GM12878 (cell line): Measurements from ENCODE around the gene GARNL3. TPM values are rescaled to one million over a fixed set of nuclear protein-coding genes. Genes with fewer than 3 reads are reported as not detected.

ENCODE experiments used
- BHLHE40 ChIP-seq, 2 experiments: fragments of 450-650 bp in 1 of 2; IDR thresholded peaks; 2 replicates each; pipeline ENCODE4 v1.6.1; 2011 to 2017; ENCODE audit warnings: low read depth in 2 of 2, borderline replicate concordance in 1 of 2, improper control_type of control experiment in 1 of 2, low read length in 1 of 2, mild to moderate bottlenecking in 1 of 2
- EGR1 ChIP-seq, 2 experiments: IDR thresholded peaks; 1 replicate in 1 of 2; 2 replicates in 1 of 2; pipeline ENCODE4 v1.6.1; 2011 to 2012; ENCODE audit warnings: low read depth in 2 of 2, low read length in 2 of 2, borderline replicate concordance in 1 of 2, mild to moderate bottlenecking in 1 of 2, moderate library complexity in 1 of 2
- IRF4 ChIP-seq: IDR thresholded peaks from 2 replicates; pipeline ENCODE4 v1.6.1; 2011; ENCODE audit warnings: low read depth, low read length
- KAT2A ChIP-seq: conservative IDR thresholded peaks from 2 replicates; pipeline ENCODE4 v1.6.1; 2011; ENCODE audit warnings: low read depth, low read length; ENCODE audit not compliant: control insufficient read depth
- MYC ChIP-seq: IDR thresholded peaks from 2 replicates; pipeline ENCODE4 v1.6.1; 2011; ENCODE audit warnings: mild to moderate bottlenecking, low read length, moderate library complexity, inconsistent platforms; ENCODE audit not compliant: insufficient read depth, insufficient replicate concordance, insufficient read length, severe bottlenecking
- NFYA ChIP-seq: IDR thresholded peaks from 2 replicates; pipeline ENCODE4 v1.6.1; 2011; ENCODE audit warnings: low read depth, mild to moderate bottlenecking, low read length, improper control_type of control experiment, borderline replicate concordance
- RBBP5 ChIP-seq: fragments of 200-600 bp; sonication (generic); conservative IDR thresholded peaks from 2 replicates; pipeline ENCODE4 v1.6.1; 2016
- polyA plus RNA-seq, 11 experiments: library from polyadenylated mRNA; depleted of rRNA in 4 of 11; unstranded in 6 of 11; stranded (reverse) in 5 of 11; fragments of >200 nt; fragmentation: Nextera tagmentation in 4 of 11; fragmentation: Illumina TruSeq in 1 of 11; extraction: Ambion mirVana in 4 of 11; extraction: Trizol in 1 of 11; gene quantifications; 1 replicate in 1 of 11; 2 replicates in 10 of 11; pipeline versions ENCODE4 v1.2.1 to v1.2.3, GENCODE V29; 2011 to 2016; ENCODE audit warnings: inconsistent platforms in 2 of 11, missing spikeins in 2 of 11, low read depth in 1 of 11
- total RNA-seq, 4 experiments: library from RNA; depleted of rRNA in 3 of 4; stranded (reverse); fragments of >200 nt in 3 of 4; fragmentation: Illumina TruSeq in 1 of 4; extraction: Trizol in 1 of 4; gene quantifications; 2 replicates each; pipeline versions ENCODE4 v1.2.1 to v1.2.3, GENCODE V29; 2013 to 2021
- TF ChIP-seq, protein P1 (sequence below): IDR thresholded peaks from 2 replicates; pipeline ENCODE4 v1.6.1; 2011; ENCODE audit warnings: mild to moderate bottlenecking, low read depth, low read length, moderate library complexity; ENCODE audit not compliant: insufficient replicate concordance
- TF ChIP-seq, protein P2 (sequence below): fragments of 450-650 bp; formaldehyde crosslinking; IDR thresholded peaks from 2 replicates; pipeline ENCODE4 v1.4.0; 2022; ENCODE audit warnings: mild to moderate bottlenecking, moderate library complexity
- TF ChIP-seq, protein P3 (sequence below): IDR thresholded peaks from 2 replicates; pipeline ENCODE4 v1.6.1; 2011; ENCODE audit warnings: low read depth, low read length, improper control_type of control experiment, borderline replicate concordance
- TF ChIP-seq, protein P4 (sequence below): fragments of 450-650 bp; IDR thresholded peaks from 2 replicates; pipeline ENCODE4 v1.6.1; 2018; ENCODE audit warnings: borderline replicate concordance, mild to moderate bottlenecking; ENCODE audit not compliant: partially characterized antibody
- TF ChIP-seq, protein P5 (sequence below): fragments of 450-650 bp; IDR thresholded peaks from 2 replicates; pipeline ENCODE4 v1.6.1; 2016; ENCODE audit warnings: mild to moderate bottlenecking
- TF ChIP-seq, protein P6 (sequence below): fragments of 450-650 bp; IDR thresholded peaks from 2 replicates; pipeline ENCODE4 v1.6.1; 2017; ENCODE audit warnings: antibody characterized with exemption, mild to moderate bottlenecking, moderate library complexity

The GARNL3 gene
- total and polyA plus RNA-seq, 10 of the 15 experiments (the other 5 are each of a cell fraction or from before 2014, with no cell fraction given) = 0.89 to 13.2 (median 6.3) TPM

DNA sequence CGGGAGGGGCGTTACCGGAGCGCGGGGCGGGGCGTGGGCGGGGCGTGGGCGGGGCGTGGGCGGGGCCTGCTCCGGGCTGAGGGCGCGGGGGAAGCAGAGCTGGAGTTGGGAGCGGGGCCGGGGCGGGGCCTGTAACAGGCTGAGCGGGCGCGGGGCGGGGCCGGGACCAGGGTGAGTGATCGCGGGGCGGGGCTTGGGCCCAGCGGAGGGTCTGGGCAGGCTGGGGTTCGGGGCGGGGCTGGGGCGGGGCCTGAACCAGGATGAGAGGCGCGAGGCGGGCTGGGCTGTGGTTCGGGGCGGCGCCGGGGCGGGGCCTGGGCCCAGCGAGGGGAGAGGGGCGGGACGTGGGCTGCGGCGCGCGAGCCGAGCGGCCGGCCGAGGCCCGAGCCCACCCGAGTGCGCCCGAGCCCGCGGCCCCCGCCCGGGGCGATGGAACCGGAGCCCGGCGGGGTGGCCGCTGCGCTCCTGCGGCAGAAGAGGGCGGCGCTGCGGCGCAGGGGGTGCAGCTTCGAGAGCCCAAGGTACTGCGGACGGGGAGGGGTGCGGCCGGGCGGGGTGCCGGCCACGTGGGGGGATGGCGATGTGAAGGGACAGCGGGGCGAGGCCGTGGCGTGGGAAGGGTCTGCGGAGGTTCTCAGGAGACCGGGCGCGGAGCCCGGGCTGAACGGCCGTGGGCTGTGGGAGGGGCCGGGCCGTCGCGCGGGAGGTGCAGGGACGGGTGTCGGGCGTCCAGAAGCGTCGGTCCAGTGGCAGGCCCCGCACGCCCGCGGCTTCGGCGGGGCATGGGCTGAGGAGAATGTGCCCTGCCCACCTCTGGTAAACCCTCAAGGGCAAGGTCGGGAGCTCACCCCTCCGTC, 39.5 kb upstream of the GARNL3 start (continued):
- TF ChIP-seq, protein P1, sequence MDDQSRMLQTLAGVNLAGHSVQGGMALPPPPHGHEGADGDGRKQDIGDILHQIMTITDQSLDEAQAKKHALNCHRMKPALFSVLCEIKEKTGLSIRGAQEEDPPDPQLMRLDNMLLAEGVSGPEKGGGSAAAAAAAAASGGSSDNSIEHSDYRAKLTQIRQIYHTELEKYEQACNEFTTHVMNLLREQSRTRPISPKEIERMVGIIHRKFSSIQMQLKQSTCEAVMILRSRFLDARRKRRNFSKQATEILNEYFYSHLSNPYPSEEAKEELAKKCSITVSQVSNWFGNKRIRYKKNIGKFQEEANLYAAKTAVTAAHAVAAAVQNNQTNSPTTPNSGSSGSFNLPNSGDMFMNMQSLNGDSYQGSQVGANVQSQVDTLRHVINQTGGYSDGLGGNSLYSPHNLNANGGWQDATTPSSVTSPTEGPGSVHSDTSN = peak; percentile 45
- TF ChIP-seq, protein P2, sequence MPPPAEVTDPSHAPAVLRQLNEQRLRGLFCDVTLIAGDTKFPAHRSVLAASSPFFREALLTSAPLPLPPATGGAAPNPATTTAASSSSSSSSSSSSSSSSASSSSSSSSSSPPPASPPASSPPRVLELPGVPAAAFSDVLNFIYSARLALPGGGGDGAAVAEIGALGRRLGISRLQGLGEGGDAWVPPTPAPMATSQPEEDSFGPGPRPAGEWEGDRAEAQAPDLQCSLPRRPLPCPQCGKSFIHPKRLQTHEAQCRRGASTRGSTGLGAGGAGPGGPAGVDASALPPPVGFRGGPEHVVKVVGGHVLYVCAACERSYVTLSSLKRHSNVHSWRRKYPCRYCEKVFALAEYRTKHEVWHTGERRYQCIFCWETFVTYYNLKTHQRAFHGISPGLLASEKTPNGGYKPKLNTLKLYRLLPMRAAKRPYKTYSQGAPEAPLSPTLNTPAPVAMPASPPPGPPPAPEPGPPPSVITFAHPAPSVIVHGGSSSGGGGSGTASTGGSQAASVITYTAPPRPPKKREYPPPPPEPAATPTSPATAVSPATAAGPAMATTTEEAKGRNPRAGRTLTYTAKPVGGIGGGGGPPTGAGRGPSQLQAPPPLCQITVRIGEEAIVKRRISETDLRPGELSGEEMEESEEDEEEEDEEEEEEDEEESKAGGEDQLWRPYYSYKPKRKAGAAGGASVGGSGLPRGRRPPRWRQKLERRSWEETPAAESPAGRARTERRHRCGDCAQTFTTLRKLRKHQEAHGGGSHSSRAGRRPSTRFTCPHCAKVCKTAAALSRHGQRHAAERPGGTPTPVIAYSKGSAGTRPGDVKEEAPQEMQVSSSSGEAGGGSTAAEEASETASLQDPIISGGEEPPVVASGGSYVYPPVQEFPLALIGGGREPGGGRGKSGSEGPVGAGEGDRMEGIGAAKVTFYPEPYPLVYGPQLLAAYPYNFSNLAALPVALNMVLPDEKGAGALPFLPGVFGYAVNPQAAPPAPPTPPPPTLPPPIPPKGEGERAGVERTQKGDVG (CRISPR knock-in tag) = no peak
- no peak for TF ChIP-seq KAT2A
- no peak for TF ChIP-seq MYC
- TF ChIP-seq, protein P3, sequence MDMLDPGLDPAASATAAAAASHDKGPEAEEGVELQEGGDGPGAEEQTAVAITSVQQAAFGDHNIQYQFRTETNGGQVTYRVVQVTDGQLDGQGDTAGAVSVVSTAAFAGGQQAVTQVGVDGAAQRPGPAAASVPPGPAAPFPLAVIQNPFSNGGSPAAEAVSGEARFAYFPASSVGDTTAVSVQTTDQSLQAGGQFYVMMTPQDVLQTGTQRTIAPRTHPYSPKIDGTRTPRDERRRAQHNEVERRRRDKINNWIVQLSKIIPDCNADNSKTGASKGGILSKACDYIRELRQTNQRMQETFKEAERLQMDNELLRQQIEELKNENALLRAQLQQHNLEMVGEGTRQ = no peak
- TF ChIP-seq, protein P4, sequence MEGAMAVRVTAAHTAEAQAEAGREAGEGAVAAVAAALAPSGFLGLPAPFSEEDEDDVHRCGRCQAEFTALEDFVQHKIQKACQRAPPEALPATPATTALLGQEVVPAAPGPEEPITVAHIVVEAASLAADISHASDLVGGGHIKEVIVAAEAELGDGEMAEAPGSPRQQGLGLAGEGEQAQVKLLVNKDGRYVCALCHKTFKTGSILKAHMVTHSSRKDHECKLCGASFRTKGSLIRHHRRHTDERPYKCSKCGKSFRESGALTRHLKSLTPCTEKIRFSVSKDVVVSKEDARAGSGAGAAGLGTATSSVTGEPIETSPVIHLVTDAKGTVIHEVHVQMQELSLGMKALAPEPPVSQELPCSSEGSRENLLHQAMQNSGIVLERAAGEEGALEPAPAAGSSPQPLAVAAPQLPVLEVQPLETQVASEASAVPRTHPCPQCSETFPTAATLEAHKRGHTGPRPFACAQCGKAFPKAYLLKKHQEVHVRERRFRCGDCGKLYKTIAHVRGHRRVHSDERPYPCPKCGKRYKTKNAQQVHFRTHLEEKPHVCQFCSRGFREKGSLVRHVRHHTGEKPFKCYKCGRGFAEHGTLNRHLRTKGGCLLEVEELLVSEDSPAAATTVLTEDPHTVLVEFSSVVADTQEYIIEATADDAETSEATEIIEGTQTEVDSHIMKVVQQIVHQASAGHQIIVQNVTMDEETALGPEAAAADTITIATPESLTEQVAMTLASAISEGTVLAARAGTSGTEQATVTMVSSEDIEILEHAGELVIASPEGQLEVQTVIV = no peak
- no peak for TF ChIP-seq RBBP5
- TF ChIP-seq, protein P5, sequence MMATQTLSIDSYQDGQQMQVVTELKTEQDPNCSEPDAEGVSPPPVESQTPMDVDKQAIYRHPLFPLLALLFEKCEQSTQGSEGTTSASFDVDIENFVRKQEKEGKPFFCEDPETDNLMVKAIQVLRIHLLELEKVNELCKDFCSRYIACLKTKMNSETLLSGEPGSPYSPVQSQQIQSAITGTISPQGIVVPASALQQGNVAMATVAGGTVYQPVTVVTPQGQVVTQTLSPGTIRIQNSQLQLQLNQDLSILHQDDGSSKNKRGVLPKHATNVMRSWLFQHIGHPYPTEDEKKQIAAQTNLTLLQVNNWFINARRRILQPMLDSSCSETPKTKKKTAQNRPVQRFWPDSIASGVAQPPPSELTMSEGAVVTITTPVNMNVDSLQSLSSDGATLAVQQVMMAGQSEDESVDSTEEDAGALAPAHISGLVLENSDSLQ = no peak
- TF ChIP-seq, protein P6, sequence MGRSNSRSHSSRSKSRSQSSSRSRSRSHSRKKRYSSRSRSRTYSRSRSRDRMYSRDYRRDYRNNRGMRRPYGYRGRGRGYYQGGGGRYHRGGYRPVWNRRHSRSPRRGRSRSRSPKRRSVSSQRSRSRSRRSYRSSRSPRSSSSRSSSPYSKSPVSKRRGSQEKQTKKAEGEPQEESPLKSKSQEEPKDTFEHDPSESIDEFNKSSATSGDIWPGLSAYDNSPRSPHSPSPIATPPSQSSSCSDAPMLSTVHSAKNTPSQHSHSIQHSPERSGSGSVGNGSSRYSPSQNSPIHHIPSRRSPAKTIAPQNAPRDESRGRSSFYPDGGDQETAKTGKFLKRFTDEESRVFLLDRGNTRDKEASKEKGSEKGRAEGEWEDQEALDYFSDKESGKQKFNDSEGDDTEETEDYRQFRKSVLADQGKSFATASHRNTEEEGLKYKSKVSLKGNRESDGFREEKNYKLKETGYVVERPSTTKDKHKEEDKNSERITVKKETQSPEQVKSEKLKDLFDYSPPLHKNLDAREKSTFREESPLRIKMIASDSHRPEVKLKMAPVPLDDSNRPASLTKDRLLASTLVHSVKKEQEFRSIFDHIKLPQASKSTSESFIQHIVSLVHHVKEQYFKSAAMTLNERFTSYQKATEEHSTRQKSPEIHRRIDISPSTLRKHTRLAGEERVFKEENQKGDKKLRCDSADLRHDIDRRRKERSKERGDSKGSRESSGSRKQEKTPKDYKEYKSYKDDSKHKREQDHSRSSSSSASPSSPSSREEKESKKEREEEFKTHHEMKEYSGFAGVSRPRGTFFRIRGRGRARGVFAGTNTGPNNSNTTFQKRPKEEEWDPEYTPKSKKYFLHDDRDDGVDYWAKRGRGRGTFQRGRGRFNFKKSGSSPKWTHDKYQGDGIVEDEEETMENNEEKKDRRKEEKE = no peak
- TF ChIP-seq NFYA = no peak
- peak in 1 of 2 experiments; percentile 54; a peak in 1 of 3 replicates for TF ChIP-seq EGR1 (IDR thresholded peaks at IDR 0.05; ENCODE audit: borderline replicate concordance in 1 of 2, low read depth in 2 of 2, low read length in 2 of 2)
- peak in 1 of 2 experiments; percentile 31; a peak in 1 of 4 replicates for TF ChIP-seq BHLHE40 (IDR thresholded peaks at IDR 0.05; ENCODE audit: borderline replicate concordance in 1 of 2, low read depth in 2 of 2, low read length in 1 of 2)
- no peak for TF ChIP-seq IRF4
